Measurements from ENCODE around the gene CAMP. TPM values are rescaled to one million over a fixed set of nuclear protein-coding genes. Genes with fewer than 3 reads are reported as not detected.
"Not testable (repeated sequence)": the region's sequence is repeated elsewhere in the genome, so short reads cannot be mapped to it uniquely, and the experiment has no call there.

Gene CAMP
- total RNA-seq, 1 donor, result not detected

- TF ChIP-seq, protein P1, sequence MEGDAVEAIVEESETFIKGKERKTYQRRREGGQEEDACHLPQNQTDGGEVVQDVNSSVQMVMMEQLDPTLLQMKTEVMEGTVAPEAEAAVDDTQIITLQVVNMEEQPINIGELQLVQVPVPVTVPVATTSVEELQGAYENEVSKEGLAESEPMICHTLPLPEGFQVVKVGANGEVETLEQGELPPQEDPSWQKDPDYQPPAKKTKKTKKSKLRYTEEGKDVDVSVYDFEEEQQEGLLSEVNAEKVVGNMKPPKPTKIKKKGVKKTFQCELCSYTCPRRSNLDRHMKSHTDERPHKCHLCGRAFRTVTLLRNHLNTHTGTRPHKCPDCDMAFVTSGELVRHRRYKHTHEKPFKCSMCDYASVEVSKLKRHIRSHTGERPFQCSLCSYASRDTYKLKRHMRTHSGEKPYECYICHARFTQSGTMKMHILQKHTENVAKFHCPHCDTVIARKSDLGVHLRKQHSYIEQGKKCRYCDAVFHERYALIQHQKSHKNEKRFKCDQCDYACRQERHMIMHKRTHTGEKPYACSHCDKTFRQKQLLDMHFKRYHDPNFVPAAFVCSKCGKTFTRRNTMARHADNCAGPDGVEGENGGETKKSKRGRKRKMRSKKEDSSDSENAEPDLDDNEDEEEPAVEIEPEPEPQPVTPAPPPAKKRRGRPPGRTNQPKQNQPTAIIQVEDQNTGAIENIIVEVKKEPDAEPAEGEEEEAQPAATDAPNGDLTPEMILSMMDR (IDR thresholded peaks at IDR 0.05; ENCODE audit: insufficient read depth, low read depth, low read length), result no peak
- DNase-seq (ENCODE audit: low read depth), result peak; percentile 17
- no peak overlapping the region for H3K4me3 ChIP-seq (ENCODE audit: low read depth, low read length)
Measured at GRCh38 chr3:48268936-48269561, 45.8 kb downstream of the CAMP start.

DNA sequence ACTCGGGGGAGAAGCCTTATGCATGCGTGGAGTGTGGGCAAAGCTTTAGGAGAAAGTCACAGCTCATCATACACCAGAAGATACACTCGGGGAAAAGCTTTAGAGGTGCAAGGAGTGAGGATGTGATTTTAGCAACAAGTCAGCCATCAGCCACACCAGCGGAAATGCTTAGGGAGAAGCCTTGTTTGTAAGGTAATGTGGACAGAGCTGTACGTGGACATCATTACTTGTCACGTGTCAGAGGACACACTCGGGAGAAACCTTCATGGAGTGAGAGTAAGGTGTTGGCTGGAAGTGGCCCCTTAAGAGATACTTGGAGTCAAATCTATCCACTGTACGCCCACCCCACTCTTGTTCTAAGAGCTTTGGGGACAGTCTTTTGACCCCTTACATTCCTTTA is 46.3 kb downstream of the CAMP start:
- TF ChIP-seq, protein P1 (IDR thresholded peaks at IDR 0.05; ENCODE audit: insufficient read depth, low read depth, low read length), result no peak
- H3K4me3 ChIP-seq (ENCODE audit: low read depth, low read length), result no peak overlapping the region
- DNase-seq (ENCODE audit: low read depth), result no peak

DNA sequence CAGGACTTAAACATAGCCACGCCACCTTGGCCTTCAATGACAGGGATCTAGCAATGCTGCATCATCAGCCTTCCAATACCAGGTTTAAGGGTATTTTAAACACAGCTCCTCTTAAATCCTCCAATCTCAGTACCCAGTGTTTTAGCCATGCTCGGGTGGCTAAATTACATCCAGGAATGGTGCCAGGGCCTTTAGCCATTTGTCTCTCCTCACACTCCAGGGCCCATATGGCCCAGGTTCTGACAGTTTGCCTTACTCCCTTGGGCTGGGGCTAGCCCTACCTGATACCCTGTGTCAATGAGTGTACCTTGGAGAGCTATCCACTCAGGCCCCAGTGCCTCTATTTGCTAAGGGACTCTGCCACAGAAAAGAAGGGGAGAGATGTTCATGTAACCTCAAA is 47.0 kb downstream of the CAMP start:
- H3K4me3 ChIP-seq (ENCODE audit: low read depth, low read length), result no peak overlapping the region
- no peak for DNase-seq (ENCODE audit: low read depth)

DNA sequence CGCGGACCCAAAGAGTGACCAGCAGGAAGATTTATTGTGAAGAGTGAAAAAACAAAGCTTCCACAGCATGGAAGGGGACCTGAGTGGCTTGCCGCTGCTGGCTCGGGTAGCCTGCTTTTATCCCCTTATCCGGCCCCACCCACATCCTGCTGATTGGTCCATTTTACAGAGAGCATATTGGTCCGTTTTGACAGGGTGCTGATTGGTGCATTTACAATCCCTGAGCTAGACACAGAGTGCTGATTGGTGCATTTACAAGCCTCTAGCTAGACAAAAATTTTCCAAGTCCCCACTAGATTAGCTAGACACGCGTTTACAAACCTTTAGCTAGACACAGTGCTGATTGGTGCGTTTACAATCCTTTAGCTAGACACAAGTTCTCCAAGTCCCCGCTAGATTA is 47.9 kb downstream of the CAMP start:
- DNase-seq (ENCODE audit: low read depth); H3K4me3 ChIP-seq (ENCODE audit: low read depth, low read length): not testable (repeated sequence)

More for the DNA sequence above, 47.0 kb downstream of the CAMP start:
- TF ChIP-seq, protein P1 (IDR thresholded peaks at IDR 0.05; ENCODE audit: insufficient read depth, low read depth, low read length), result no peak

GRCh38 chr3:48271763-48272498 is 48.6 kb downstream of the CAMP start:
- H3K4me3 ChIP-seq (ENCODE audit: low read depth, low read length), result no peak overlapping the region
- no peak for DNase-seq (ENCODE audit: low read depth)
- TF ChIP-seq, protein P1 (IDR thresholded peaks at IDR 0.05; ENCODE audit: insufficient read depth, low read depth, low read length), result no peak

DNA sequence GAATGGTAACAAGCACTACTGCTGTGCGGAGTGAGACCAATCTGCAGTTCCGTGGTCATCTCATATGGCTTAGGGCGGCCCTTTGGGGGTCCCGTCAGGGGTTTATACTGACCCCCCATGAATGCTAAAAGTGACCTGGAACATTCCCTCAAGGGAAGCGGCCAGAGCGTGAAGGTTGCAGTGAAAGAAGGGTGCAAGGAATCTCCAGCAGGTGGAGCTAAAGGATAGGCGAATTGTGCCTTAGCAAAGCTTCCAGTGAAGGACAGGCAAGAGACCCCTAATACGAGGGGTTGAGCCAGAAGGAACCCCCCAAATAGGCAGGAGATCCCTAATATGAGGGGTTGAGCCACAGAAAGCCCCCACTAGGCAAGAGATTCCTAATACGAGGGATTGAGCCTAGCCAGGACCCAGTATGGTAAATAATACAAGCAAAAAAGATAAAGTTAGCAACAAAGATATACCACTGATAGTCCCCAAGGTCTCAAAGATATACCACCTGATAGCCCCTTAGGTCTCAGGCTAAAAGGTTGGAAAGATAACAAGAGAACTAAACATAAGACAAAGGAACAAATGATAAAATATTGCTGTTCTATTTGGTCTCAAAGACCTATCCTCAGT is 50.4 kb downstream of the CAMP start:
- DNase-seq (ENCODE audit: low read depth), result peak; percentile 68
- H3K4me3 ChIP-seq (ENCODE audit: low read depth, low read length), result no peak overlapping the region
- TF ChIP-seq, protein P1 (IDR thresholded peaks at IDR 0.05; ENCODE audit: insufficient read depth, low read depth, low read length), result peak; percentile 83

DNA sequence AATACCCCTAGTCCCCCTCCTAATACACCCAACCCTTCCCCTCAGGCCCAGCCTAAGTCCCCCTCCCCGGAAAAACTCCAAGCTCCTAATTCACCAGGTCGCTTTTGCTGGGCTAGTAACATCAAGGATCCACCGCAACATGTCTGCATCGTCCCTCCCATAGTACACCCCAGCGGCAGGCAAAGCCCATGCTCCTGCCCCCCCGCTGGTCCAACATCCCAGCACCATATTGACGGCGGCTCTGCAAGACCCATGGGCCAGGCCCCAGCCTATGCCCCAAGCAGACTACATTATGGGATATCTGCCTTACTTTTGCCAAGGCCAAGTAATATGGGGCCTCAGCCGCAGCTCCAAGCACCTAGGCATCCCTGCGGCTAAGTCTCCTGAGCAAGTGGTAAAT is 51.2 kb downstream of the CAMP start:
- H3K4me3 ChIP-seq (ENCODE audit: low read depth, low read length), result no peak overlapping the region
- TF ChIP-seq, protein P1 (IDR thresholded peaks at IDR 0.05; ENCODE audit: insufficient read depth, low read depth, low read length), result no peak
- no peak for DNase-seq (ENCODE audit: low read depth)

Measured in fibroblast of villous mesenchyme (primary cell).